Measurements from ENCODE around the gene ZNF879.

The ZNF879 gene

GRCh38 chr5:179023528-179024189 lies at the start of gene ZNF879:
Gene ZNF879, plus strand, starts transcription at chr5:179023804. Its CDS starts 1,201 bp downstream, at chr5:179025005.
- H3K4me3 ChIP-seq (ENCODE audit: low read depth in 1 of 2, low read length in 2 of 2): peak within 1 kb of the TSS; percentile 69 to 74
- H3K36me3 ChIP-seq (ENCODE audit: control insufficient read depth in 1 of 2, insufficient read depth in 2 of 2, low read length in 2 of 2): peaks cover 19 to 25% of the 10 kb centered on the region in 2 donors
- no peaks in the 10 kb centered on the region for H3K27me3 ChIP-seq (ENCODE audit: low read depth, low read length)
- peaks cover 20 to 24% of the 10 kb centered on the region in 2 donors for H3K9me3 ChIP-seq (ENCODE audit: control insufficient read depth in 1 of 2, low read length in 2 of 2)
- H3K27ac ChIP-seq (ENCODE audit: low read length): peak within 1 kb of the TSS; percentile 72
- H3K4me1 ChIP-seq (ENCODE audit: control insufficient read depth in 1 of 2, insufficient read depth in 2 of 2, low read length in 2 of 2): peaks cover 3 to 8% of the 10 kb centered on the region in 2 donors

GRCh38 chr5:178981381-178981780 lies 42.2 kb upstream of the ZNF879 start:
- Histone ChIP-seq H3K27me3 (ENCODE audit: low read depth, low read length) (no peaks in the 10 kb centered on the region), H3K27ac (ENCODE audit: low read length) (no peak overlapping the region), H3K4me1 (ENCODE audit: control insufficient read depth in 1 of 2, insufficient read depth in 2 of 2, low read length in 2 of 2) (no peaks in the 10 kb centered on the region), H3K4me3 (ENCODE audit: low read depth in 1 of 2, low read length in 2 of 2) (peak overlapping the region in 1 of 2 donors; percentile 0), H3K36me3 (ENCODE audit: control insufficient read depth in 1 of 2, insufficient read depth in 2 of 2, low read length in 2 of 2) (peaks cover 0 to 36% of the 10 kb centered on the region in 2 donors), H3K9me3 (ENCODE audit: control insufficient read depth in 1 of 2, low read length in 2 of 2) (peaks cover 30 to 92% of the 10 kb centered on the region in 2 donors)

- Histone ChIP-seq H3K27ac (ENCODE audit: low read length) (no peak overlapping the region), H3K36me3 (ENCODE audit: control insufficient read depth in 1 of 2, insufficient read depth in 2 of 2, low read length in 2 of 2) (peaks cover 0 to 21% of the 10 kb centered on the region in 2 donors), H3K4me1 (ENCODE audit: control insufficient read depth in 1 of 2, insufficient read depth in 2 of 2, low read length in 2 of 2) (no peaks in the 10 kb centered on the region), H3K4me3 (ENCODE audit: low read depth in 1 of 2, low read length in 2 of 2) (peak overlapping the region in 1 of 2 donors; percentile 33), H3K9me3 (ENCODE audit: control insufficient read depth in 1 of 2, low read length in 2 of 2) (peaks cover 17 to 88% of the 10 kb centered on the region in 2 donors), H3K27me3 (ENCODE audit: low read depth, low read length) (no peaks in the 10 kb centered on the region)
Measured at GRCh38 chr5:178982941-178983340, 40.7 kb upstream of the ZNF879 start.

- Histone ChIP-seq H3K9me3 (ENCODE audit: control insufficient read depth in 1 of 2, low read length in 2 of 2) (peaks cover 10 to 87% of the 10 kb centered on the region in 2 donors), H3K4me1 (ENCODE audit: control insufficient read depth in 1 of 2, insufficient read depth in 2 of 2, low read length in 2 of 2) (no peaks in the 10 kb centered on the region), H3K36me3 (ENCODE audit: control insufficient read depth in 1 of 2, insufficient read depth in 2 of 2, low read length in 2 of 2) (peaks cover 0 to 13% of the 10 kb centered on the region in 2 donors), H3K27me3 (ENCODE audit: low read depth, low read length) (no peaks in the 10 kb centered on the region), H3K4me3 (ENCODE audit: low read depth in 1 of 2, low read length in 2 of 2) (peak overlapping the region in 1 of 2 donors; percentile 20), H3K27ac (ENCODE audit: low read length) (no peak overlapping the region)
Measured at GRCh38 chr5:178983728-178984127, 39.9 kb upstream of the ZNF879 start.

GRCh38 chr5:178984145-178985072 lies 39.2 kb upstream of the ZNF879 start:
- Histone ChIP-seq H3K27me3 (ENCODE audit: low read depth, low read length) (no peaks in the 10 kb centered on the region), H3K9me3 (ENCODE audit: control insufficient read depth in 1 of 2, low read length in 2 of 2) (peaks cover 9 to 85% of the 10 kb centered on the region in 2 donors), H3K4me3 (ENCODE audit: low read depth in 1 of 2, low read length in 2 of 2) (peak overlapping the region in 1 of 2 donors; percentile 33), H3K36me3 (ENCODE audit: control insufficient read depth in 1 of 2, insufficient read depth in 2 of 2, low read length in 2 of 2) (peaks cover 0 to 7% of the 10 kb centered on the region in 2 donors), H3K27ac (ENCODE audit: low read length) (no peak overlapping the region), H3K4me1 (ENCODE audit: control insufficient read depth in 1 of 2, insufficient read depth in 2 of 2, low read length in 2 of 2) (no peaks in the 10 kb centered on the region)

GRCh38 chr5:178986326-178986960 lies 37.2 kb upstream of the ZNF879 start:
- Histone ChIP-seq H3K4me3 (ENCODE audit: low read depth in 1 of 2, low read length in 2 of 2) (peak overlapping the region in 1 of 2 donors; percentile 36), H3K27ac (ENCODE audit: low read length) (no peak overlapping the region), H3K36me3 (ENCODE audit: control insufficient read depth in 1 of 2, insufficient read depth in 2 of 2, low read length in 2 of 2) (peaks cover 0 to 3% of the 10 kb centered on the region in 2 donors), H3K27me3 (ENCODE audit: low read depth, low read length) (no peaks in the 10 kb centered on the region), H3K4me1 (ENCODE audit: control insufficient read depth in 1 of 2, insufficient read depth in 2 of 2, low read length in 2 of 2) (no peaks in the 10 kb centered on the region), H3K9me3 (ENCODE audit: control insufficient read depth in 1 of 2, low read length in 2 of 2) (peaks cover 2 to 77% of the 10 kb centered on the region in 2 donors)

GRCh38 chr5:178988436-178989220 lies 35.0 kb upstream of the ZNF879 start:
- Histone ChIP-seq H3K27me3 (ENCODE audit: low read depth, low read length) (no peaks in the 10 kb centered on the region), H3K27ac (ENCODE audit: low read length) (no peak overlapping the region), H3K36me3 (ENCODE audit: control insufficient read depth in 1 of 2, insufficient read depth in 2 of 2, low read length in 2 of 2) (peaks cover 0 to 3% of the 10 kb centered on the region in 2 donors), H3K4me3 (ENCODE audit: low read depth in 1 of 2, low read length in 2 of 2) (no peak overlapping the region), H3K9me3 (ENCODE audit: control insufficient read depth in 1 of 2, low read length in 2 of 2) (peaks cover 0 to 59% of the 10 kb centered on the region in 2 donors), H3K4me1 (ENCODE audit: control insufficient read depth in 1 of 2, insufficient read depth in 2 of 2, low read length in 2 of 2) (no peaks in the 10 kb centered on the region)

GRCh38 chr5:178989311-178989710 lies 34.3 kb upstream of the ZNF879 start:
- H3K27me3 ChIP-seq (ENCODE audit: low read depth, low read length): no peaks in the 10 kb centered on the region
- peaks cover 0 to 52% of the 10 kb centered on the region in 2 donors for H3K9me3 ChIP-seq (ENCODE audit: control insufficient read depth in 1 of 2, low read length in 2 of 2)
- no peak overlapping the region for H3K4me3 ChIP-seq (ENCODE audit: low read depth in 1 of 2, low read length in 2 of 2)

GRCh38 chr5:178990491-178990890 lies 33.1 kb upstream of the ZNF879 start:
- no peak overlapping the region for H3K27ac ChIP-seq (ENCODE audit: low read length)
- peaks cover 0 to 3% of the 10 kb centered on the region in 2 donors for H3K36me3 ChIP-seq (ENCODE audit: control insufficient read depth in 1 of 2, insufficient read depth in 2 of 2, low read length in 2 of 2)
- peaks cover 0 to 43% of the 10 kb centered on the region in 2 donors for H3K9me3 ChIP-seq (ENCODE audit: control insufficient read depth in 1 of 2, low read length in 2 of 2)
- H3K4me3 ChIP-seq (ENCODE audit: low read depth in 1 of 2, low read length in 2 of 2): no peak overlapping the region
- no peaks in the 10 kb centered on the region for H3K27me3 ChIP-seq (ENCODE audit: low read depth, low read length)
- peaks cover 0 to 10% of the 10 kb centered on the region in 2 donors for H3K4me1 ChIP-seq (ENCODE audit: control insufficient read depth in 1 of 2, insufficient read depth in 2 of 2, low read length in 2 of 2)

More at GRCh38 chr5:178989311-178989710, 34.3 kb upstream of the ZNF879 start:
- peaks cover 0 to 3% of the 10 kb centered on the region in 2 donors for H3K36me3 ChIP-seq (ENCODE audit: control insufficient read depth in 1 of 2, insufficient read depth in 2 of 2, low read length in 2 of 2)
- H3K4me1 ChIP-seq (ENCODE audit: control insufficient read depth in 1 of 2, insufficient read depth in 2 of 2, low read length in 2 of 2): peaks cover 0 to 2% of the 10 kb centered on the region in 2 donors
- no peak overlapping the region for H3K27ac ChIP-seq (ENCODE audit: low read length)
